Measurements from ENCODE around the gene TCIRG1. TPM values are rescaled to one million over a fixed set of nuclear protein-coding genes. Genes with fewer than 3 reads are reported as not detected.
A peak's percentile ranks its signal among the peaks of the same experiment; 100 is the strongest.

The TCIRG1 gene
- total and polyA plus RNA-seq, 2 of the 13 experiments (the other 11 are each of a cell fraction or from before 2014, with no cell fraction given): 48.0 to 69.6 TPM

- TF ChIP-seq, protein P1, sequence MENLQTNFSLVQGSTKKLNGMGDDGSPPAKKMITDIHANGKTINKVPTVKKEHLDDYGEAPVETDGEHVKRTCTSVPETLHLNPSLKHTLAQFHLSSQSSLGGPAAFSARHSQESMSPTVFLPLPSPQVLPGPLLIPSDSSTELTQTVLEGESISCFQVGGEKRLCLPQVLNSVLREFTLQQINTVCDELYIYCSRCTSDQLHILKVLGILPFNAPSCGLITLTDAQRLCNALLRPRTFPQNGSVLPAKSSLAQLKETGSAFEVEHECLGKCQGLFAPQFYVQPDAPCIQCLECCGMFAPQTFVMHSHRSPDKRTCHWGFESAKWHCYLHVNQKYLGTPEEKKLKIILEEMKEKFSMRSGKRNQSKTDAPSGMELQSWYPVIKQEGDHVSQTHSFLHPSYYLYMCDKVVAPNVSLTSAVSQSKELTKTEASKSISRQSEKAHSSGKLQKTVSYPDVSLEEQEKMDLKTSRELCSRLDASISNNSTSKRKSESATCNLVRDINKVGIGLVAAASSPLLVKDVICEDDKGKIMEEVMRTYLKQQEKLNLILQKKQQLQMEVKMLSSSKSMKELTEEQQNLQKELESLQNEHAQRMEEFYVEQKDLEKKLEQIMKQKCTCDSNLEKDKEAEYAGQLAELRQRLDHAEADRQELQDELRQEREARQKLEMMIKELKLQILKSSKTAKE (CRISPR knock-in tag; IDR thresholded peaks at IDR 0.05; ENCODE audit: borderline replicate concordance): no peak
- TF ChIP-seq MNT (IDR thresholded peaks at IDR 0.05): no peak
- no peak for TF ChIP-seq SMYD3 (CRISPR knock-in tag; IDR thresholded peaks at IDR 0.05)
- TF ChIP-seq ZNF644 (CRISPR knock-in tag; IDR thresholded peaks at IDR 0.05; ENCODE audit: low read depth): no peak
Measured at GRCh38 chr11:68002938-68003845, 35.6 kb upstream of the TCIRG1 start (continued).

DNA sequence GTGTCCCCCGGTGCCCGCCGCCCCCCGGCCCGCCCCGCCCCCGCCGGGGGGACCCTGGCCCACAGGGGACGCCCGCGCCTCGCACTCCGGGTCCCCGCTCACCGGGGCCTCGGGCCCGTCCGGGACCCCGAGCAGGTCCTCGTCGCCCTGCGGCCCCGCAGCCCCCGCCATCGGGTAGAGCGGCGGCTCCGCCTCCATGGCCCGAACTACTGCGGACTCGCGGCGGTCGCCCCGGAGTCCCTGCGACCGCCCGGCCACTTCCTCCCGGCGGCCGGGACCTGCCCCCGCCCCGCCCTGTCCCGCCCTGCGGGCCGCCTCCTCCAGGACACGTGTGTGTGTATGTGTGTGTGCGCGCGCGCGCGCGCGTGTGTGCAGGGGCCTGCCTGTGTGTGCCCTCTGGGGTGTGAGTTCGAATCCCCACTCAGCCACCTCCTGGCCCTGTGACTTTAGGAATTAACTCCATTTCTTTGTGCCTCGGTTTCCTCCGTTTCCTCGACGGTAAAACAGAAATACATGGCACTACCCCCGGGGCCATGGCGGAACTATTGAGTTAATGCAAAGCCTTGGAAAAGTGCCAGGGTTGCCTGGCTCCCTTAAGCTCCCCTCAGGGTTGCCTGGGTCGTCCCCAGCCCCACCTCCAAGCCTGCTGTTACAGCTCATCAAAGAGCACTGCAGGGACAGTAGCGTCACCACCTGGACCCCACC, 34.8 kb upstream of the TCIRG1 start, which contains the start of gene UNC93B1:
TSS of gene UNC93B1 (minus strand) at position 252 of the 705 bp plus-strand sequence. CDS start at position 198, 54 bp downstream.
- DNase-seq (ENCODE audit: low spot score) (peak; percentile 80), FAIRE-seq (peak; percentile 55), ATAC-seq (peak; percentile 79)
- no peaks in the 10 kb centered on the region for H3K36me3 ChIP-seq (replicated peaks in 1 of 2; ENCODE audit: control insufficient read depth in 1 of 2, insufficient read depth in 2 of 2, low read length in 2 of 2)
- POLR2A ChIA-PET: no interaction called here
- 11% methylated on average over 6 of the region's 64 CpGs for WGBS (ENCODE audit: low lambda C conversion rate)
- peak within 1 kb of the TSS; percentile 90 for H3K4me2 ChIP-seq (ENCODE audit: low read depth, low read length)
- peak within 1 kb of the TSS; percentile 19 for H3K27ac ChIP-seq (ENCODE audit: extremely low read length, insufficient read depth, low read length)
- intact Hi-C loops (cut with micrococcal nuclease; ENCODE audit: unreplicated experiment): no loop called here
- no peaks in the 10 kb centered on the region for H3K27me3 ChIP-seq (ENCODE audit: control insufficient read depth in 1 of 2, insufficient read depth in 2 of 2, low read length in 2 of 2)
- no peaks in the 10 kb centered on the region for H3K79me2 ChIP-seq (ENCODE audit: insufficient read depth, low read length)
- in situ Hi-C loops (cut with HindIII; ENCODE audit: extremely low pct_ligation_motif_present, low pct_unique_long_range_greater_than_20kb): no loop called here
- peak within 1 kb of the TSS; percentile 54 to 72 (median 61) for H3K4me3 ChIP-seq (replicated peaks in 1 of 3; ENCODE audit: insufficient read depth in 1 of 3, low read depth in 2 of 3, low read length in 3 of 3)
- H4K20me1 ChIP-seq (ENCODE audit: insufficient read depth, low read length): no peaks in the 10 kb centered on the region
- no TSS peak for BruUV-seq (replicated peaks)
- no peaks in the 10 kb centered on the region for H3K9me3 ChIP-seq (ENCODE audit: low read length)
- CTCF ChIA-PET (ENCODE audit: low intra/inter-chr PET ratio, low total read pairs): no interaction called here
- H2AFZ ChIP-seq (ENCODE audit: low read length): no peak within 1 kb of the TSS
- peaks cover 62% of the 10 kb centered on the region for H3K4me1 ChIP-seq (ENCODE audit: insufficient read depth, low read length)
- H3K9ac ChIP-seq (ENCODE audit: insufficient read depth, low read depth, low read length): peak within 1 kb of the TSS; percentile 55
- TF ChIP-seq HDAC2 (CRISPR knock-in tag; IDR thresholded peaks at IDR 0.05): peak; percentile 29; the same call in 1 of the 2 replicates
- TF ChIP-seq MED13 (CRISPR knock-in tag; IDR thresholded peaks at IDR 0.05): 0 out of 2 replicates have a peak, but pooled peaks have one; percentile 25
- TF ChIP-seq DRAP1 (CRISPR knock-in tag; IDR thresholded peaks at IDR 0.05): no peak
- TF ChIP-seq ZNF709 (CRISPR knock-in tag; IDR thresholded peaks at IDR 0.05): 0 out of 2 replicates have a peak, but pooled peaks have one; percentile 44
- peak; percentile 54; the same call in 1 of the 2 replicates for TF ChIP-seq IKZF5 (CRISPR knock-in tag; IDR thresholded peaks at IDR 0.05)
- TF ChIP-seq MLXIP (CRISPR knock-in tag; IDR thresholded peaks at IDR 0.05; ENCODE audit: borderline replicate concordance): no peak

All from HepG2 (cell line).